ENCODE data around the gene NKX2-8. TPM values are rescaled to one million over a fixed set of nuclear protein-coding genes. Genes with fewer than 3 reads are reported as not detected.

NKX2-8 gene
- total and polyA plus RNA-seq, 2 of the 13 experiments (the other 11 are each of a cell fraction or from before 2014, with no cell fraction given), result not detected

GRCh38 chr14:36588788-36589187, 6.4 kb upstream of the NKX2-8 start (continued):
- TF ChIP-seq MXI1 (IDR thresholded peaks at IDR 0.05; ENCODE audit: borderline replicate concordance, low read depth, low read length) (no peak), ZNF605 (CRISPR knock-in tag; IDR thresholded peaks at IDR 0.05) (no peak)

GRCh38 chr14:36588119-36588518, 5.7 kb upstream of the NKX2-8 start:
- Histone ChIP-seq H4K20me1 (ENCODE audit: insufficient read depth, low read length) (no peaks in the 10 kb centered on the region), H3K4me3 (replicated peaks in 1 of 3; ENCODE audit: insufficient read depth in 1 of 3, low read depth in 2 of 3, low read length in 3 of 3) (no peak overlapping the region), H3K79me2 (ENCODE audit: insufficient read depth, low read length) (no peaks in the 10 kb centered on the region), H3K27me3 (ENCODE audit: control insufficient read depth in 1 of 2, insufficient read depth in 2 of 2, low read length in 2 of 2) (peaks cover 2 to 13% of the 10 kb centered on the region in 2 experiments; a peak in 2 of 5 replicates), H3K36me3 (replicated peaks in 1 of 2; ENCODE audit: control insufficient read depth in 1 of 2, insufficient read depth in 2 of 2, low read length in 2 of 2) (no peaks in the 10 kb centered on the region), H3K4me1 (ENCODE audit: insufficient read depth, low read length) (peaks cover 11% of the 10 kb centered on the region), H3K9me3 (ENCODE audit: low read length) (no peaks in the 10 kb centered on the region), H3K4me2 (ENCODE audit: low read depth, low read length) (no peak overlapping the region), H3K27ac (ENCODE audit: extremely low read length, insufficient read depth, low read length) (no peak overlapping the region), H2AFZ (ENCODE audit: low read length) (no peak overlapping the region), H3K9ac (ENCODE audit: insufficient read depth, low read depth, low read length) (no peak overlapping the region)
- intact Hi-C loops (cut with micrococcal nuclease; ENCODE audit: unreplicated experiment), result no loop called here
- in situ Hi-C loops (cut with HindIII; ENCODE audit: extremely low pct_ligation_motif_present, low pct_unique_long_range_greater_than_20kb), result no loop called here
- ChIA-PET CTCF (ENCODE audit: low intra/inter-chr PET ratio, low total read pairs) (no interaction called here), POLR2A (no interaction called here)
- no peak for FAIRE-seq
- no peak for DNase-seq (ENCODE audit: low spot score)
- no TSS peak for BruUV-seq (replicated peaks)
- no peak for ATAC-seq
- 12% methylated on average over 5 of the region's 5 CpGs for WGBS (ENCODE audit: low lambda C conversion rate)
- TF ChIP-seq ZNF652 (CRISPR knock-in tag; IDR thresholded peaks at IDR 0.05; ENCODE audit: borderline replicate concordance, low read depth) (no peak), HMGA1 (CRISPR knock-in tag; conservative IDR thresholded peaks at IDR 0.05) (no peak), ATF1 (CRISPR knock-in tag; IDR thresholded peaks at IDR 0.05) (no peak), CBFB (CRISPR knock-in tag; IDR thresholded peaks at IDR 0.05) (no peak), ZFP36 (IDR thresholded peaks at IDR 0.05; ENCODE audit: borderline replicate concordance, low read depth, low read length, partially characterized antibody) (no peak), NFKB2 (CRISPR knock-in tag; IDR thresholded peaks at IDR 0.05; ENCODE audit: borderline replicate concordance) (no peak), ZNF660 (CRISPR knock-in tag; IDR thresholded peaks at IDR 0.05; ENCODE audit: borderline replicate concordance, low read depth) (no peak), ZNF776 (CRISPR knock-in tag; IDR thresholded peaks at IDR 0.05) (no peak), ZSCAN29 (CRISPR knock-in tag; conservative IDR thresholded peaks at IDR 0.05) (no peak), PRDM15 (CRISPR knock-in tag; IDR thresholded peaks at IDR 0.05) (no peak), IKZF5 (CRISPR knock-in tag; IDR thresholded peaks at IDR 0.05) (no peak), MTA3 (CRISPR knock-in tag; IDR thresholded peaks at IDR 0.05) (no peak), ATF7-NPFF (CRISPR knock-in tag; IDR thresholded peaks at IDR 0.05; ENCODE audit: low read depth) (no peak), FOXA3 (CRISPR knock-in tag; IDR thresholded peaks at IDR 0.05) (no peak), CCAR2 (optimal IDR thresholded peaks at IDR 0.05; ENCODE audit: low read depth, low read length) (no peak), BRF2 (CRISPR knock-in tag; IDR thresholded peaks at IDR 0.05) (no peak), TAF1 (CRISPR knock-in tag; IDR thresholded peaks at IDR 0.05) (no peak), MAX (IDR thresholded peaks at IDR 0.05) (no peak), SNAPC2 (CRISPR knock-in tag; IDR thresholded peaks at IDR 0.05) (no peak)
